PC-9 (cell line): ENCODE results near the gene GPD1L. TPM values are rescaled to one million over a fixed set of nuclear protein-coding genes. Genes with fewer than 3 reads are reported as not detected.

Source experiments
- BruUV-seq: library from RNA; stranded (reverse); fragments of 400-500 nt; replicated peaks from 2 replicates; lab custom pipeline; 2021; lab: Mats Ljungman, UMichigan
- CTCF ChIA-PET: fragments of 300-600 bp; sonication (Branson Sonifier 250); formaldehyde crosslinking; loops from one replicate; lab custom pipeline; 2022; ENCODE audit warnings: antibody characterized with exemption; lab: Charles Lee
- POLR2A ChIA-PET: fragments of 300-600 bp; sonication (Branson Sonifier 250); formaldehyde crosslinking; loops from one replicate; lab custom pipeline; 2022; ENCODE audit warnings: antibody characterized with exemption; ENCODE audit not compliant: unreplicated experiment; lab: Charles Lee
- DNase-seq, 2 experiments: peaks; one replicate each; pipeline versions ENCODE4 v3.0.0 to v3.0.0-alpha.2; 2015 to 2022; ENCODE audit warnings: mixed read lengths in 1 of 2
- H2AFZ ChIP-seq: fragments of 200-600 bp; sonication (generic); 2 replicates; pipeline ENCODE4 v1.8.1; 2017; ENCODE audit warnings: antibody characterized with exemption
- H3F3A ChIP-seq: fragments of 200-600 bp; sonication (generic); 2 replicates; pipeline ENCODE4 v1.8.1; 2017; ENCODE audit warnings: antibody characterized with exemption, mild to moderate bottlenecking, low read depth; ENCODE audit not compliant: insufficient read depth
- H3K27ac ChIP-seq: fragments of 200-600 bp; sonication (generic); 2 replicates; pipeline ENCODE4 v1.6.1; 2016; ENCODE audit warnings: mixed run types
- H3K27me3 ChIP-seq: fragments of 200-600 bp; sonication (generic); 2 replicates; pipeline ENCODE4 v1.6.1; 2016; ENCODE audit warnings: low read depth, mixed run types; ENCODE audit not compliant: insufficient read depth
- H3K36me3 ChIP-seq: fragments of 200-600 bp; sonication (generic); 2 replicates; pipeline ENCODE4 v1.6.1; 2016; ENCODE audit warnings: low read depth, mixed run types
- H3K4me1 ChIP-seq: fragments of 200-600 bp; sonication (generic); replicated peaks from 2 replicates; pipeline ENCODE4 v1.6.1; 2016; ENCODE audit warnings: mixed run types; ENCODE audit not compliant: insufficient read depth
- H3K4me2 ChIP-seq: fragments of 200-600 bp; sonication (generic); 2 replicates; pipeline ENCODE4 v1.6.1; 2017; ENCODE audit warnings: mixed run types
- H3K4me3 ChIP-seq: fragments of 200-600 bp; sonication (generic); 2 replicates; pipeline ENCODE4 v1.6.1; 2016; ENCODE audit warnings: mixed run types
- H3K79me2 ChIP-seq: fragments of 200-600 bp; sonication (generic); 2 replicates; pipeline ENCODE4 v1.6.1; 2017; ENCODE audit warnings: low read depth, mixed run types
- H3K9me2 ChIP-seq: fragments of 200-600 bp; sonication (generic); 2 replicates; pipeline ENCODE4 v1.8.1; 2017; ENCODE audit warnings: mild to moderate bottlenecking; ENCODE audit not compliant: insufficient read depth
- H3K9me3 ChIP-seq: fragments of 200-600 bp; sonication (generic); 2 replicates; pipeline ENCODE4 v1.8.1; 2016; ENCODE audit warnings: low read depth; ENCODE audit not compliant: insufficient read depth
- H4K20me1 ChIP-seq: fragments of 200-600 bp; sonication (generic); 2 replicates; pipeline ENCODE4 v1.8.1; 2017; ENCODE audit not compliant: insufficient read depth
- CTCF ChIP-seq: fragments of 200-600 bp; sonication (generic); conservative IDR thresholded peaks from 2 replicates; pipeline ENCODE4 v1.6.1; 2017; ENCODE audit warnings: mixed run types, antibody characterized with exemption, mild to moderate bottlenecking, moderate library complexity
- EZH2 ChIP-seq: fragments of 200-600 bp; sonication (generic); IDR thresholded peaks from 2 replicates; pipeline ENCODE4 v1.8.0; 2017; ENCODE audit warnings: antibody characterized with exemption, low read depth
- intact Hi-C: fragments of 100-400 bp; cut with micrococcal nuclease; formaldehyde crosslinking; loops from one replicate; pipeline ENCODE4 v1.10.0; 2022; ENCODE audit not compliant: unreplicated experiment
- total RNA-seq: library from RNA; stranded (reverse); gene quantifications from 2 replicates; pipeline ENCODE4 v1.2.3, GENCODE V29; 2021

GPD1L gene
- total RNA-seq, 1 experiment from 2014 or later: 10.3 TPM

DNA sequence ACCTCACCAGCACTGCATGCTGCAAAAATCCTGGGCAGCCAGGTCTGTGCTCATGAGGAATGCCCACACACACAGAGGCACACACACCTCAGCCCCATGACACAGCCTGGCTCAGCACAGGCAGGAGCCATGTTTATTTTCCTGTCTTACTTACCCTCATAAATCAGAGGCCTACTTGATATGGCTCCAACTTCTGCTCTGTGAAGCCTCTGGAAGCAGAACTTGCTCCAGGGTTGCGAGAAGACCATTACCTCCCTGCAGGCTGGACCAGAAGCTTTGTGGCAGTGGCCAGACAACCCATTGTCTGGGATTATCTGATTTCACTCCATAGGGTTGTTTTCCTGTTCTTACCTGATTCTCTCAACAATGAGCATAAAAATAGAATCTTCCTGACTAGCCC lies 88.2 kb downstream of the GPD1L start:
- Histone ChIP-seq H3K36me3 (no peaks in the 10 kb centered on the region), H2AFZ (no peak overlapping the region), H3K9me2 (no peaks in the 10 kb centered on the region), H3K27ac (no peak overlapping the region), H4K20me1 (no peaks in the 10 kb centered on the region), H3K79me2 (no peaks in the 10 kb centered on the region), H3K4me3 (no peak overlapping the region), H3K4me1 (no peaks in the 10 kb centered on the region), H3K9me3 (no peaks in the 10 kb centered on the region), H3F3A (no peaks in the 10 kb centered on the region), H3K4me2 (no peak overlapping the region), H3K27me3 (no peaks in the 10 kb centered on the region)
- intact Hi-C loops: no loop called here
- ChIA-PET POLR2A (no interaction called here), CTCF (no interaction called here)
- no TSS peak for BruUV-seq
- DNase-seq: no peak
- TF ChIP-seq EZH2 (no peak), CTCF (no peak)

GRCh38 chr3:32195995-32196540 lies 89.6 kb downstream of the GPD1L start:
- Histone ChIP-seq H3K4me3 (no peak overlapping the region), H3K79me2 (no peaks in the 10 kb centered on the region), H3K27me3 (no peaks in the 10 kb centered on the region), H3K27ac (no peak overlapping the region), H3K4me2 (no peak overlapping the region), H3F3A (no peaks in the 10 kb centered on the region), H4K20me1 (no peaks in the 10 kb centered on the region), H3K36me3 (no peaks in the 10 kb centered on the region), H3K4me1 (no peaks in the 10 kb centered on the region), H3K9me3 (no peaks in the 10 kb centered on the region), H2AFZ (no peak overlapping the region), H3K9me2 (no peaks in the 10 kb centered on the region)
- POLR2A ChIA-PET: interaction anchor here (0.6 to 0.7 kb wide), 2 partner anchors 9 to 108 kb away, joined by 3 to 5 read pairs; no protein-coding TSS in a partner anchor
- TF ChIP-seq CTCF (no peak), EZH2 (no peak)
- CTCF ChIA-PET: no interaction called here
- no peak for DNase-seq
- intact Hi-C loops: no loop called here
- no TSS peak for BruUV-seq

- no peak overlapping the region for H3K27ac ChIP-seq
- no TSS peak for BruUV-seq
- H2AFZ ChIP-seq: no peak overlapping the region
- H3K79me2 ChIP-seq: no peaks in the 10 kb centered on the region
- no peaks in the 10 kb centered on the region for H3K36me3 ChIP-seq
- no peaks in the 10 kb centered on the region for H3K9me2 ChIP-seq
- POLR2A ChIA-PET: no interaction called here
- no peak overlapping the region for H3K4me3 ChIP-seq
- no peaks in the 10 kb centered on the region for H4K20me1 ChIP-seq
- H3K4me2 ChIP-seq: no peak overlapping the region
- TF ChIP-seq CTCF: no peak
- no peaks in the 10 kb centered on the region for H3K9me3 ChIP-seq
- intact Hi-C loops: no loop called here
- H3K27me3 ChIP-seq: no peaks in the 10 kb centered on the region
- CTCF ChIA-PET: no interaction called here
- H3K4me1 ChIP-seq: no peaks in the 10 kb centered on the region
- no peak for DNase-seq
- no peaks in the 10 kb centered on the region for H3F3A ChIP-seq
Observed at GRCh38 chr3:32197991-32198390, 91.6 kb downstream of the GPD1L start.
